WTC11 (cell line): ENCODE measurements around the gene AOC3. TPM values are rescaled to one million over a fixed set of nuclear protein-coding genes. Genes with fewer than 3 reads are reported as not detected.

Experiments used
- ATAC-seq: fragments of 200-7000 bp; cut with Tn5 transposase; 2 replicates; pipeline ENCODE4 v1.10.0; 2021; ENCODE audit warnings: mild to moderate bottlenecking, moderate library complexity
- CTCF ChIA-PET: fragments of 300-600 bp; sonication (Branson Sonifier 250); formaldehyde crosslinking; loops from one replicate; lab custom pipeline; 2021; ENCODE audit warnings: antibody characterized with exemption; lab: Charles Lee
- POLR2A ChIA-PET: fragments of 350-600 bp; sonication (Branson Sonifier 250); formaldehyde crosslinking; loops from one replicate; lab custom pipeline; 2021; ENCODE audit warnings: antibody characterized with exemption; lab: Charles Lee
- DNase-seq: peaks from one replicate; pipeline ENCODE4 v3.0.0; 2021; ENCODE audit warnings: low spot score
- H3K27ac Mint-ChIP-seq: 2 replicates; pipeline ENCODE4 v1.8.0; 2021; ENCODE audit warnings: mixed read lengths
- H3K27me3 Mint-ChIP-seq: 2 replicates; pipeline ENCODE4 v1.8.0; 2021; ENCODE audit warnings: low read depth, mild to moderate bottlenecking, moderate library complexity, mixed read lengths
- H3K36me3 Mint-ChIP-seq: 2 replicates; pipeline ENCODE4 v1.8.0; 2021; ENCODE audit warnings: mixed read lengths
- H3K4me1 Mint-ChIP-seq: 2 replicates; pipeline ENCODE4 v1.8.0; 2022; ENCODE audit warnings: mixed read lengths
- H3K4me3 Mint-ChIP-seq: 2 replicates; pipeline ENCODE4 v1.8.0; 2021; ENCODE audit warnings: mild to moderate bottlenecking, moderate library complexity, mixed read lengths
- H3K9me3 Mint-ChIP-seq: 2 replicates; pipeline ENCODE4 v1.8.0; 2021; ENCODE audit warnings: mixed read lengths
- CBFB ChIP-seq: sonication (generic); formaldehyde crosslinking; IDR thresholded peaks from 2 replicates; pipeline ENCODE4 v1.8.1; 2022; ENCODE audit warnings: mild to moderate bottlenecking, low read depth, missing genetic modification reagents
- ETV6 ChIP-seq: sonication (generic); formaldehyde crosslinking; IDR thresholded peaks from 2 replicates; pipeline ENCODE4 v1.8.1; 2022; ENCODE audit warnings: mild to moderate bottlenecking, missing genetic modification reagents
- IRF2 ChIP-seq: sonication (generic); formaldehyde crosslinking; IDR thresholded peaks from 2 replicates; pipeline ENCODE4 v1.8.0; 2022; ENCODE audit warnings: low read depth, missing genetic modification reagents, borderline replicate concordance
- MYBL2 ChIP-seq: sonication (generic); formaldehyde crosslinking; IDR thresholded peaks from 2 replicates; pipeline ENCODE4 v1.8.1; 2023; ENCODE audit warnings: mild to moderate bottlenecking, moderate library complexity, missing genetic modification reagents
- NFATC4 ChIP-seq: fragments of 250-450 bp; sonication (Bioruptor Pico); IDR thresholded peaks from 2 replicates; pipeline ENCODE4 v1.9.0; 2021; ENCODE audit warnings: mild to moderate bottlenecking
- NR2C2 ChIP-seq: sonication (generic); formaldehyde crosslinking; IDR thresholded peaks from 2 replicates; pipeline ENCODE4 v1.8.0; 2022; ENCODE audit warnings: mild to moderate bottlenecking, missing genetic modification reagents
- PRRX2 ChIP-seq: fragments of 250-450 bp; sonication (Bioruptor Pico); IDR thresholded peaks from 2 replicates; pipeline ENCODE4 v1.8.0; 2021; ENCODE audit warnings: mild to moderate bottlenecking
- SMAD3 ChIP-seq: sonication (generic); formaldehyde crosslinking; IDR thresholded peaks from 2 replicates; pipeline ENCODE4 v1.8.0; 2022; ENCODE audit warnings: missing genetic modification reagents, mild to moderate bottlenecking, borderline replicate concordance
- SMAD4 ChIP-seq: sonication (generic); formaldehyde crosslinking; IDR thresholded peaks from 2 replicates; pipeline ENCODE4 v1.8.0; 2022; ENCODE audit warnings: mild to moderate bottlenecking, missing genetic modification reagents
- TEAD1 ChIP-seq: sonication (generic); formaldehyde crosslinking; IDR thresholded peaks from 2 replicates; pipeline ENCODE4 v1.8.0; 2022; ENCODE audit warnings: mild to moderate bottlenecking, missing genetic modification reagents
- ZNF317 ChIP-seq: sonication (generic); formaldehyde crosslinking; IDR thresholded peaks from 2 replicates; pipeline ENCODE4 v1.8.1; 2023; ENCODE audit warnings: low read depth, mild to moderate bottlenecking, moderate library complexity, missing genetic modification reagents, borderline replicate concordance
- ZNF416 ChIP-seq: fragments of 250-450 bp; sonication (Bioruptor Pico); IDR thresholded peaks from 2 replicates; pipeline ENCODE4 v1.9.0; 2021; ENCODE audit warnings: mild to moderate bottlenecking, inconsistent platforms
- ZNF671 ChIP-seq: fragments of 250-450 bp; sonication (Bioruptor Pico); IDR thresholded peaks from 2 replicates; pipeline ENCODE4 v1.8.0; 2021; ENCODE audit warnings: mild to moderate bottlenecking
- total RNA-seq: library from RNA; stranded (reverse); gene quantifications from 3 replicates; pipeline ENCODE4 v1.2.3, GENCODE V29; 2021
- TF ChIP-seq, protein P1 (sequence below): sonication (generic); formaldehyde crosslinking; IDR thresholded peaks from 2 replicates; pipeline ENCODE4 v1.8.0; 2022; ENCODE audit warnings: mild to moderate bottlenecking, missing genetic modification reagents
- TF ChIP-seq, protein P2 (sequence below): fragments of 200-600 bp; IDR thresholded peaks from 2 replicates; pipeline ENCODE4 v1.8.0; 2022; ENCODE audit warnings: antibody characterized with exemption
- TF ChIP-seq, protein P3 (sequence below): sonication (generic); formaldehyde crosslinking; IDR thresholded peaks from 2 replicates; pipeline ENCODE4 v1.8.1; 2022; ENCODE audit warnings: mild to moderate bottlenecking, moderate library complexity, missing genetic modification reagents
- TF ChIP-seq, protein P4 (sequence below): sonication (generic); formaldehyde crosslinking; IDR thresholded peaks from 2 replicates; pipeline ENCODE4 v1.8.1; 2022; ENCODE audit warnings: mild to moderate bottlenecking, missing genetic modification reagents, moderate library complexity, borderline replicate concordance
- TF ChIP-seq, protein P5 (sequence below): sonication (generic); formaldehyde crosslinking; IDR thresholded peaks from 2 replicates; pipeline ENCODE4 v1.8.0; 2022; ENCODE audit warnings: missing genetic modification reagents
- TF ChIP-seq, protein P6 (sequence below): fragments of 250-450 bp; sonication (Bioruptor Pico); IDR thresholded peaks from 2 replicates; pipeline ENCODE4 v1.9.0; 2021; ENCODE audit warnings: moderate library complexity, mild to moderate bottlenecking, inconsistent platforms, borderline replicate concordance

AOC3 gene
- total RNA-seq, 1 experiment from 2014 or later = 7.6 TPM

DNA sequence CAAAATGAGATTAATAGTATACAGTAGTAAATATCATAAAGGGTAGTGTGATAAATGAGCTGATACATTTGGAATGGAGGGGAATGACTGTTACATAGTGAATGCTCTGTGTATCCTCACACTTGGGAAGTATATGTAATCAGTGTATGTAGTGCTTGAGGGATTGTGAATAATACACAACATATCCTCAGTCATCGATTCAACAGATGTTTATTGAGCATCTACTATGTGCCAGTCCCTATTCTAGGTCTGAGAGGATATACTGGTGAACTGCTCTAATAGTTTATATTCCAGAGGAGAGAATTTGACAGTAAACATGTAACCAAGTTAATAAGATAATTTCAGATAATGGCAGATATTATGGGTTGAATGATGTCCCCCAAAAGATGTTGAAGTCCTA, 23.5 kb upstream of the AOC3 start:
- Mint-ChIP-seq H3K27ac (no peak overlapping the region), H3K36me3 (no peaks in the 10 kb centered on the region), H3K4me1 (peaks cover 12% of the 10 kb centered on the region), H3K4me3 (no peak overlapping the region), H3K9me3 (no peaks in the 10 kb centered on the region)
- DNase-seq = no peak
- POLR2A ChIA-PET = no interaction called here
- TF ChIP-seq, protein P1, sequence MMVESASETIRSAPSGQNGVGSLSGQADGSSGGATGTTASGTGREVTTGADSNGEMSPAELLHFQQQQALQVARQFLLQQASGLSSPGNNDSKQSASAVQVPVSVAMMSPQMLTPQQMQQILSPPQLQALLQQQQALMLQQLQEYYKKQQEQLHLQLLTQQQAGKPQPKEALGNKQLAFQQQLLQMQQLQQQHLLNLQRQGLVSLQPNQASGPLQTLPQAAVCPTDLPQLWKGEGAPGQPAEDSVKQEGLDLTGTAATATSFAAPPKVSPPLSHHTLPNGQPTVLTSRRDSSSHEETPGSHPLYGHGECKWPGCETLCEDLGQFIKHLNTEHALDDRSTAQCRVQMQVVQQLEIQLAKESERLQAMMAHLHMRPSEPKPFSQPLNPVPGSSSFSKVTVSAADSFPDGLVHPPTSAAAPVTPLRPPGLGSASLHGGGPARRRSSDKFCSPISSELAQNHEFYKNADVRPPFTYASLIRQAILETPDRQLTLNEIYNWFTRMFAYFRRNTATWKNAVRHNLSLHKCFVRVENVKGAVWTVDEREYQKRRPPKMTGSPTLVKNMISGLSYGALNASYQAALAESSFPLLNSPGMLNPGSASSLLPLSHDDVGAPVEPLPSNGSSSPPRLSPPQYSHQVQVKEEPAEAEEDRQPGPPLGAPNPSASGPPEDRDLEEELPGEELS = no peak
- TF ChIP-seq CBFB (no peak), ETV6 (CRISPR knock-in tag) (no peak), ZNF317 (no peak), NR2C2 (CRISPR knock-in tag) (no peak), ZNF416 (no peak), SMAD4 (CRISPR knock-in tag) (no peak), ZNF671 (CRISPR knock-in tag) (no peak), SMAD3 (CRISPR knock-in tag) (no peak), PRRX2 (no peak), MYBL2 (no peak), TEAD1 (CRISPR knock-in tag) (no peak), NFATC4 (CRISPR knock-in tag) (no peak), IRF2 (CRISPR knock-in tag) (no peak)
- TF ChIP-seq, protein P2, sequence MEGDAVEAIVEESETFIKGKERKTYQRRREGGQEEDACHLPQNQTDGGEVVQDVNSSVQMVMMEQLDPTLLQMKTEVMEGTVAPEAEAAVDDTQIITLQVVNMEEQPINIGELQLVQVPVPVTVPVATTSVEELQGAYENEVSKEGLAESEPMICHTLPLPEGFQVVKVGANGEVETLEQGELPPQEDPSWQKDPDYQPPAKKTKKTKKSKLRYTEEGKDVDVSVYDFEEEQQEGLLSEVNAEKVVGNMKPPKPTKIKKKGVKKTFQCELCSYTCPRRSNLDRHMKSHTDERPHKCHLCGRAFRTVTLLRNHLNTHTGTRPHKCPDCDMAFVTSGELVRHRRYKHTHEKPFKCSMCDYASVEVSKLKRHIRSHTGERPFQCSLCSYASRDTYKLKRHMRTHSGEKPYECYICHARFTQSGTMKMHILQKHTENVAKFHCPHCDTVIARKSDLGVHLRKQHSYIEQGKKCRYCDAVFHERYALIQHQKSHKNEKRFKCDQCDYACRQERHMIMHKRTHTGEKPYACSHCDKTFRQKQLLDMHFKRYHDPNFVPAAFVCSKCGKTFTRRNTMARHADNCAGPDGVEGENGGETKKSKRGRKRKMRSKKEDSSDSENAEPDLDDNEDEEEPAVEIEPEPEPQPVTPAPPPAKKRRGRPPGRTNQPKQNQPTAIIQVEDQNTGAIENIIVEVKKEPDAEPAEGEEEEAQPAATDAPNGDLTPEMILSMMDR = no peak
- TF ChIP-seq, protein P3, sequence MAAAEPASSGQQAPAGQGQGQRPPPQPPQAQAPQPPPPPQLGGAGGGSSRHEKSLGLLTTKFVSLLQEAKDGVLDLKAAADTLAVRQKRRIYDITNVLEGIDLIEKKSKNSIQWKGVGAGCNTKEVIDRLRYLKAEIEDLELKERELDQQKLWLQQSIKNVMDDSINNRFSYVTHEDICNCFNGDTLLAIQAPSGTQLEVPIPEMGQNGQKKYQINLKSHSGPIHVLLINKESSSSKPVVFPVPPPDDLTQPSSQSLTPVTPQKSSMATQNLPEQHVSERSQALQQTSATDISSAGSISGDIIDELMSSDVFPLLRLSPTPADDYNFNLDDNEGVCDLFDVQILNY = no peak
- TF ChIP-seq, protein P4, sequence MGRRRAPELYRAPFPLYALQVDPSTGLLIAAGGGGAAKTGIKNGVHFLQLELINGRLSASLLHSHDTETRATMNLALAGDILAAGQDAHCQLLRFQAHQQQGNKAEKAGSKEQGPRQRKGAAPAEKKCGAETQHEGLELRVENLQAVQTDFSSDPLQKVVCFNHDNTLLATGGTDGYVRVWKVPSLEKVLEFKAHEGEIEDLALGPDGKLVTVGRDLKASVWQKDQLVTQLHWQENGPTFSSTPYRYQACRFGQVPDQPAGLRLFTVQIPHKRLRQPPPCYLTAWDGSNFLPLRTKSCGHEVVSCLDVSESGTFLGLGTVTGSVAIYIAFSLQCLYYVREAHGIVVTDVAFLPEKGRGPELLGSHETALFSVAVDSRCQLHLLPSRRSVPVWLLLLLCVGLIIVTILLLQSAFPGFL (CRISPR knock-in tag) = no peak
- TF ChIP-seq, protein P5, sequence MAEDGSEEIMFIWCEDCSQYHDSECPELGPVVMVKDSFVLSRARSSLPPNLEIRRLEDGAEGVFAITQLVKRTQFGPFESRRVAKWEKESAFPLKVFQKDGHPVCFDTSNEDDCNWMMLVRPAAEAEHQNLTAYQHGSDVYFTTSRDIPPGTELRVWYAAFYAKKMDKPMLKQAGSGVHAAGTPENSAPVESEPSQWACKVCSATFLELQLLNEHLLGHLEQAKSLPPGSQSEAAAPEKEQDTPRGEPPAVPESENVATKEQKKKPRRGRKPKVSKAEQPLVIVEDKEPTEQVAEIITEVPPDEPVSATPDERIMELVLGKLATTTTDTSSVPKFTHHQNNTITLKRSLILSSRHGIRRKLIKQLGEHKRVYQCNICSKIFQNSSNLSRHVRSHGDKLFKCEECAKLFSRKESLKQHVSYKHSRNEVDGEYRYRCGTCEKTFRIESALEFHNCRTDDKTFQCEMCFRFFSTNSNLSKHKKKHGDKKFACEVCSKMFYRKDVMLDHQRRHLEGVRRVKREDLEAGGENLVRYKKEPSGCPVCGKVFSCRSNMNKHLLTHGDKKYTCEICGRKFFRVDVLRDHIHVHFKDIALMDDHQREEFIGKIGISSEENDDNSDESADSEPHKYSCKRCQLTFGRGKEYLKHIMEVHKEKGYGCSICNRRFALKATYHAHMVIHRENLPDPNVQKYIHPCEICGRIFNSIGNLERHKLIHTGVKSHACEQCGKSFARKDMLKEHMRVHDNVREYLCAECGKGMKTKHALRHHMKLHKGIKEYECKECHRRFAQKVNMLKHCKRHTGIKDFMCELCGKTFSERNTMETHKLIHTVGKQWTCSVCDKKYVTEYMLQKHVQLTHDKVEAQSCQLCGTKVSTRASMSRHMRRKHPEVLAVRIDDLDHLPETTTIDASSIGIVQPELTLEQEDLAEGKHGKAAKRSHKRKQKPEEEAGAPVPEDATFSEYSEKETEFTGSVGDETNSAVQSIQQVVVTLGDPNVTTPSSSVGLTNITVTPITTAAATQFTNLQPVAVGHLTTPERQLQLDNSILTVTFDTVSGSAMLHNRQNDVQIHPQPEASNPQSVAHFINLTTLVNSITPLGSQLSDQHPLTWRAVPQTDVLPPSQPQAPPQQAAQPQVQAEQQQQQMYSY (CRISPR knock-in tag) = no peak
- TF ChIP-seq, protein P6, sequence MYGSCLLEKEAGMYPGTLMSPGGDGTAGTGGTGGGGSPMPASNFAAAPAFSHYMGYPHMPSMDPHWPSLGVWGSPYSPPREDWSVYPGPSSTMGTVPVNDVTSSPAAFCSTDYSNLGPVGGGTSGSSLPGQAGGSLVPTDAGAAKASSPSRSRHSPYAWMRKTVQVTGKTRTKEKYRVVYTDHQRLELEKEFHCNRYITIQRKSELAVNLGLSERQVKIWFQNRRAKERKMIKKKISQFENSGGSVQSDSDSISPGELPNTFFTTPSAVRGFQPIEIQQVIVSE (CRISPR knock-in tag) = no peak
- TF ChIP-seq, all 79 proteins: peak for 0
- no peak for ATAC-seq
- peaks cover 27% of the 10 kb centered on the region for H3K27me3 Mint-ChIP-seq
- CTCF ChIA-PET = no interaction called here
